GM18867 (cell line): ENCODE results near the gene ZBTB16.
"Not testable (repeated sequence)": the region's sequence is repeated elsewhere in the genome, so short reads cannot be mapped to it uniquely, and the experiment has no call there.

Source experiments
- ATAC-seq: cut with Tn5 transposase; IDR thresholded peaks from one replicate; pipeline ENCODE4 v1.9.1; 2021; ENCODE audit warnings: mild to moderate bottlenecking, moderate library complexity; ENCODE audit not compliant: unreplicated experiment

Gene ZBTB16

GRCh38 chr11:114040706-114041211, 18.8 kb upstream of the ZBTB16 start:
- ATAC-seq, result no peak

DNA sequence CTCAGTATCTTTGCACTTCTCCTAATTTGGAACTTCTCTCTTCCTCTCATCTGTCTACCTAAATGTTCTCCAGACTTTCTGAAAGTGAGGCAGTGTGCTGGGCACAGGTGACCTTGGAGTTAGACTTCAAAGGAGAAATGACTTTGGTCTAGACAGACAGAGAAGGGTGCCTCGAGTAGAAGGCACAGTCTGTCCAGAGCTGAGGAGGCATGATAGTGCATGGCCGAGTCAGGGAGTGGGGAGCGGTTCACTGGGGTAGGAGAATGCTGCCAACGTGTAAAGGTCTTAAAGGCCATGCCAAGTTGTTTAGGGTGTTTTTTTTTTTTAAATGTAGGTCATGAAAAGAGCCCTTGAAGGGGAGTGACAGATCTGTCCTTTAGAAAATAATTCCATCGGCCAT, 17.3 kb upstream of the ZBTB16 start:
- no peak for ATAC-seq

GRCh38 chr11:114044042-114044871, 15.3 kb upstream of the ZBTB16 start:
- no peak for ATAC-seq

DNA sequence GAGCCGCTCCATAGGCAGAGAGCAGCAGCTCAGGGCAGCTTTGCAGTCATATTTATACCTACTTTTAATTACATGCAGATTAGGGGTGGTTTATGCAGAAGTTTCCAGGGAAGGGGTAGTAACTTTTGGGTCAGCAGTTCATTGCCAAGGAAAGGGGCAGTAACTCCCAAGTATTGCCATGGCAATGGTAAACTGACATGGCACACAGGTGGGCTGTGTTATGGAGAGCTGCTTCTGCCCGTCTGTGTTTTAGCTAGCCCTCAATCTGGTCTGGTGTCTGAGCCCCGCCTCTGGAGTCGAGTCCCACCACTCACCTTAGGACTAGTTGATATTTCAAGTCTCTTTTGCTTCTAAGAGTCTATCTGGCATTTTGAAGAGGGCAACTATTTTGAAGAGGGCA, 12.2 kb upstream of the ZBTB16 start:
- ATAC-seq, result no peak

- no peak for ATAC-seq
Measured at GRCh38 chr11:114049050-114049449, 10.5 kb upstream of the ZBTB16 start.

DNA sequence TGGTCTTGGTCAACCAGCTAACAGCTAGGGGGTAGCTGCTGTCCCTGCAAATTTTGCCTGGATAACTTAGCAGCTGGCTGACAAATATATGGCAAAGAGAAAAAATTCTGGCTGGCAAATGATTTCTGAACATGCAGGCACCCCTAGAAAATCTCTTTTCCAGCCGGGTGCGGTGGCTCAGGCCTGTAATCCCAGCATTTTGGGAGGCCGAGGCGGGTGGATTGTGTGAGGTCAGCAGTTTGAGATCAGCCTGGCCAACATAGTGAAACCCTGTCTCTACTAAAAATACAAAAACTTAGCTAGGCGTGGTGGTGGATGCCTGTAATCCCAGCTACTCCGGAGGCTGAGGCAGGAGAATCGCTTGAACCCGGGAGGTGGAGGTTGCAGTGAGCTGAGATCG, 9.7 kb upstream of the ZBTB16 start:
- not testable (repeated sequence) for ATAC-seq

DNA sequence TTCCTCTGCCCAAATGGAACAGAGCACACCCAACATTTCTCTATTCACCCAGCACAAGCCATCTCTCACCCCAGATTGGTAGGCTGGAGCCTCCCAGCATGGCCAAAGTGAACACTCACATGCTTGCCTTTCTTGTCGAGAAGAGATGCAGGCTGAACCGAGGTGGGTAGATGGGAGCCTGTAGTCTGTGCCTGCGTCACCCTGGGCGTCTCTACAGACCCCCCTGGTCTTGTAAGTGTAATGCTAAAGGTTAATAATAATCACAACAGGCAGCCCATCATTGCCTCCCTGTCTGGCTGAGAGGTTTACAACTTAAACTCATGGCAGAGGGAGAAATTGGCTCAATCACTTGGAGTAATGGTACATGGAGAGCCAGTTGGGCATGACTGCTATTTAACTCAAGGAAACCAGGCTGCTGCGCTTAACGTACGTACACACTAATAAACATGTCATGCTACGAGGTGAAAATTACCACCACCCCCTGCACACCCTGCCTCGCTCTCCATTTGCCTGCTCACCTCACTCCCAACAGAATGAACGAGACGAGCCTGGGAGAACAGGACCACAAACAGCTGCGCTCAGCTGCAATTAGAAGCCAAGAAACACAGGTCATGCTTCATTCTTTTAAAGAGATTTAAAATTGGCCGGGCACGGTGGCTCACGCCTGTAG, 9.1 kb upstream of the ZBTB16 start:
- ATAC-seq, result no peak

DNA sequence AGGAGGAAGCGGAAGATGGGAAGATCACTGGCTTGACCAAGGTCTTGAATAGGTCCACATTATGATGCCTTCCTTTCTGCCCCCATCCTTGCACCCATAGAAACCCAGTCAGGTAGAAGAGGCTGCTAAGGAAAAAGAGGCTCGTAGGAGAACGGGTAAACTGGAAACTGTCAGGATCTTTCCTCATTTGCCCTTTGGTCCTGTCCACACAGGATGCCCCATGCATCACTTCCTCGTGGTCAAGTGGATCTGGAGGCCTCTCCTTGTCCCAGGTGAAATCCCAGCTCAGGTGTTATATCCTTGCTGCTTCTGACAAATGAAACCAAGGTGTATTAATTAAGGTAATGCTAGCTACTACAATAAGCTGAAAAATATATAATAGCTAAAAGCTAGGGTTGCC, 8.0 kb upstream of the ZBTB16 start:
- no peak for ATAC-seq

DNA sequence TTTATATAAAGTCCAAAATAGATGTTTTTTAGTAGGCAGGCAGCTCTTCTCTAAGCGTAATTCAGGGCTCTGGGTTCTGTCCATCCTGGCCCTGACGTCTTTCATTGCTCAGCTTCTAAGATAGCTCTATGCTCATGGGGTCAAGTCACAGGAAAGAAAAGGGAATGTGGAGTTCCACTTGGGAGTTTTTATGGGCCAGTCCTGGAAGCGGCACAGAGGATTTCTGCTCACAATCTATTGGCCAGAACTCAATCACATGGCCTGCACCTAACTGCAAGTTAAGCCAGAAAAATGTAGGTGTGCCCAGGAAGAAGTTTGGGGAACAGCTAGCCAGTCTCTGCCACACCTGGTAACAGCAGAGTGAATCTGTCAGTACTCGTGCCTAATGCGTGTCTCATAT, 7.4 kb upstream of the ZBTB16 start:
- no peak for ATAC-seq

- ATAC-seq, result no peak
Measured at GRCh38 chr11:114053406-114053805, 6.1 kb upstream of the ZBTB16 start.

DNA sequence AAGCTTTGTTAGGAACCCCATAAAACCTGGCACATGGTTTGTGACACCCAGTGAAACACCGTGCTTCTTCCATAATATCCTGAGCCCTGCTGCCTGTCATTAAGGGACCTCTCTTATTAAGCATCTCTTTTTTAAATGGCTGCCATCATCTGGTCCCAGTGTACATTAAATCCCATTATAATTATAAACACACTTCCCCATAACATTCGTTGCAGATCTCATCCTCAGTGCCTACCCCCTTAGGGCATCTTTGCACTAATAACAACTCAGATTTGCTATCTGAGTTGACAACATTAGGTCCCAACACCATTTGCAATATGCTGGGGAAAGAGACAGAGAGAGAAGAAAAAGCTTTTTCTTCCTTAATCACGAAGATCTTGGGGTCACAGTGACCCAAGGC, 4.7 kb upstream of the ZBTB16 start:
- no peak for ATAC-seq

GRCh38 chr11:114056409-114056808, 3.1 kb upstream of the ZBTB16 start:
- ATAC-seq, result no peak

GRCh38 chr11:114057147-114057546, 2.4 kb upstream of the ZBTB16 start:
- no peak for ATAC-seq

DNA sequence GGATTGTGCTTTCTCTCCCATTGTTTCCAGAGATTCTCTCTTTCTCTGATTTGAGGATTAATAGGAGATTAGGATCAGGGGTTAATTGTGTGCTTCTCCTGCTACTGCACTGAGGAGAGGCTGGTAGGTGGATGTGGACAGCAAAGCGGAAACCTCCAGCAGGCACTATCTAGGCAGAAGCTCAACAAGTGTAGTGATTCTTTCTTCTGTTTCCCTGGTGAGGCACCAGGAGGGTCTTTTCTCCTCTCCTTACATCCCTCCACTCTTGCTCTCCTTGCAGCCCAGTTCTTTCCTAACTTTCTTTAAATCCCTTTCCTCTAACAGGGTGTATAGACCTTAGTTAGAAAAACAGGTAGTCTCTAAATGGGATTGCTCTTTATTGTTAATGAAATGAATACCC, 1.9 kb upstream of the ZBTB16 start:
- no peak for ATAC-seq

GRCh38 chr11:114058026-114058706, 1.3 kb upstream of the ZBTB16 start:
- ATAC-seq, result no peak

- ATAC-seq, result no peak
Measured at GRCh38 chr11:114058871-114059277, 637 bp upstream of the ZBTB16 start.

DNA sequence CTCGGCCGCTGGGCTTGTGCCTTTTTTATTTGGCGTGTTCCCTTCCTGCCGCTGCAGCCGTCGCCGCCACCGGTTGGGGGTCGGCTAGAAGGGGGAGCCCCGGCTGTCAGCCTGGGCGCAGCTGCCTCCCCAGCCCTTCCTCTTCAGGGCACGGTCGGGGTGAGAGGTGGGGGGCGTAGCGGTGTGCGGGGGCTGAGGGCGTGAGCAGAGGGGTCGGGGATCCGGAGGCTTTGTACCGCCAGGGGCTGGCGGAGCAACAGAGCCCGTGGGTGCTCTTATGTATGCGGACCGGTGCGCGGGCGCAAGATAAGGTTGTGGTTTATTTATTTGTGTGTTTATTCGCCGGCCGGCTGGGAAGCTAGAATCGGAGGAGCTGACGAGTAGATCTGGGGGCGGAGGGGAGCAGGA, 477 bp downstream of the ZBTB16 start:
- ATAC-seq, result no peak

DNA sequence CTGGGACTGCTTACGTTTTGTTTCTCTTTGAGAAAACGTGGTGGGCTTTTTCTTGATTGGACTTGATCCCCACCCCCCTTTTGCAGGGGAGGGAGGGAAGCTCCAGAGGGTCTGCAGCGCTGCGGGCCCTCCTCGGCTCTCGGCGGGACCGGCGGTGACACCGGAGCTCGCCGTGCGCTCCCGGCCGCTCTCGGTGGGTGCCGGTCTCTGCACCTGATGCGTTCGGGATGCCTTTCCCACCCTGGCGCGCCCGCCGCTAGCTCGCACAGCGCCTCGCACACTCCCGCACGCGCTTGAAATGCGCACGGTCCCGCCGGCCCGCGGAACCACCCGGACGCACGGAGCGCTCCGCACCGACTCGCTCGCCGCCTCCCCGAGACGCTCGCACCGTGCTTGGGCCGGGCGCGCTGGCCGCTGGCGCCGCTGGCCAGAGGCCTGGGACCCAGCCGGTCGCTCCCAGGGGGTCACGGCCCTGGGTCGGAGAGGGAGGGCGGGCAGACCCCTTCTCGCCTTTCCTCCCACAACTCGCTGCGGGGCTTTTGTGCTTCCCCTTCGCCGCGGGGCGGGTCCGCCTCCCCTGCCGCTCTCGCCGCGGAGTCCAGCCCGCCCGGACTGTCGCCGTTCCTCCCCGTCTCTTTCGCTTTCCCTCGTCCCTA, 1.0 kb downstream of the ZBTB16 start:
- no peak for ATAC-seq

GRCh38 chr11:114061048-114061680, 1.7 kb downstream of the ZBTB16 start:
- no peak for ATAC-seq

- no peak for ATAC-seq
Measured at GRCh38 chr11:114061681-114062049, 2.2 kb downstream of the ZBTB16 start.

DNA sequence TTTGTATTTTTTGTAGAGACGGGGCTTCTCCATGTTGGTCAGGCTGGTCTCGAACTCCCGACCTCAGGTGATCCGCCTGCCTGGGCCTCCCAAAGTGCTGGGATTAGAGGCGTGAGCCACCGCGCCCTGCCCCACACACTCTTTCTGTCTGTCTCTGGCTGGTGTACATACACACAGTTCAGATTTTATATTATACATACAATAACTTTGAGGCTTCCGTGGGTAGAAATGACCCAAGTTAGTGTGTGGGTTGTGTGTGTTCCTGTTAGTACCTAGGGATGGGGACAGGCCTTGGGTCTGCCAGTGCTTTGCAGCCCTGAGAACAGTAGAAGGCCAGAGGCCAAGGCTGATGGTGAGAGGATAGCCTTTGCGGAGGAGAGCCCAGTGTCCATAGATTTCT, 2.8 kb downstream of the ZBTB16 start:
- no peak for ATAC-seq
